ENCODE measurements around the gene ZNF750.

The ZNF750 gene

GRCh38 chr17:82832881-82833475, 6.8 kb downstream of the ZNF750 start:
- no peak for DNase-seq

DNA sequence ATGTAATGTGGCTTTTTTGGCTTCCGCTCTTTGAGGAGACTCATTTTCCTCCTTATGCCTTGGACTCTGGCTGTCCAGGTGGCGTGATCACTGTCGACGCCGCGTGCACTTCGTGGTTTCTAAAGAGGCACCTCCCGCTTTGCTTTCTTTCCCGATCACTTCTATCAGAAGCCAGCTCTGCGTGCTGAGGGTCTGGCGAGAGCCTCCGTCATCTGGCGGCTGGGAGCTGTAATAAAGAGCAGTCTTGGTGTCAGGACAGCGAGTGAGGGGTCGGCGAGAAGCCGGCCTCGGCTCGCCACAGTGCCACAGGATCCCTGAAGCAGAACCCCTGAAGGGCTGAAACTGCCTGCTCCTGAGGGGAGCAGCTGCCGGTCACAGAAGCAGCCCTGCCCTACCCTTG, 7.4 kb downstream of the ZNF750 start:
- no peak for DNase-seq

GRCh38 chr17:82831818-82832200, 8.0 kb downstream of the ZNF750 start:
- no peak for DNase-seq

- no peak for DNase-seq
Measured at GRCh38 chr17:82831041-82831817, 8.6 kb downstream of the ZNF750 start.

- no peak for DNase-seq
Measured at GRCh38 chr17:82830249-82830661, 9.6 kb downstream of the ZNF750 start.

DNA sequence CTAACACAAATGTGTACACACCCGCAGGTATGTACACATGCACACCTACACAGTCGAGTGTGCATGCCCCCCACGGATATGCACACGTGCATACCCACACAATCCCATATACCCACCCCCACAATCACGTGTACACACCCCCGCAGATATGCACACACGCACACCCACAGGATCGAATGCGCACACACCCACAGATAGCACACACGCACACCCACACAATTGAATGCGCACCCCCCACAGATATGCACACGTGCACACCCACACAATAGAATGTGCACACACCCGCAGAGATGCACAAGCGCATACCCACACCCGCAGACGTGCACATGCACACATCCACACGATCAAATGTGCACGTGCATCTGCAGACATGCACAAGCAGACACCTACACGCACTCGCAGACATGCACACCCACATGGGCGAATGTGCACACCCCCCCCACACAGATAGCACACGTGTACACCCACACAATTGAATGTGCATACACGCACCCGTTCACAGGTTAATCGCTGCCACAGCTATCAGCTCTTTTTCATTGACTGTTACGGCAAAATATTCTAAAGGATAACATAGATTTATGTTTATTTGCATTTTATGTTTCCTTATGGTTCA, 10.8 kb downstream of the ZNF750 start:
- no peak for DNase-seq

GRCh38 chr17:82826956-82827355, 12.9 kb downstream of the ZNF750 start:
- DNase-seq = no peak

DNA sequence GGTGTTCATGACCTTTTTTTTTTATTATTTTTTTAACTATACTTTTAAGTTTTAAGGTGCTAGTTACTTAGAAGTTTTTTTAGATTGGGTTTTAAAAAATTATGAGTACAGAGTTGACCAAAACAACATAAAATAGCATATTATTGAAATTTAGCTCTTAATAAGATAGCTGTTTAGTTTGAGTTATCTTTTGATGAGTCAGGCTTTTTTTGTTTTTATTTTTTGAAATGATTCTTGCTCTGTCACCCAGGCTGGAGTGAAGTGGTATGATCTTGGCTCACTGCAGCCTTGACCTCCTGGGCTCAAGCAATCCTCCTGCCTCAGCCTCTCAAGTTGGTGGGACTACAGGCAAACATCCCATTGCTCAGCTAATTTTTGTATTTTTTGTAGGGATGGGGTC, 13.6 kb downstream of the ZNF750 start:
- no peak for DNase-seq

- DNase-seq = no peak
Measured at GRCh38 chr17:82825540-82826124, 14.2 kb downstream of the ZNF750 start.

- DNase-seq = no peak
Measured at GRCh38 chr17:82823004-82823403, 16.8 kb downstream of the ZNF750 start.

GRCh38 chr17:82822281-82822680, 17.5 kb downstream of the ZNF750 start:
- no peak for DNase-seq

DNA sequence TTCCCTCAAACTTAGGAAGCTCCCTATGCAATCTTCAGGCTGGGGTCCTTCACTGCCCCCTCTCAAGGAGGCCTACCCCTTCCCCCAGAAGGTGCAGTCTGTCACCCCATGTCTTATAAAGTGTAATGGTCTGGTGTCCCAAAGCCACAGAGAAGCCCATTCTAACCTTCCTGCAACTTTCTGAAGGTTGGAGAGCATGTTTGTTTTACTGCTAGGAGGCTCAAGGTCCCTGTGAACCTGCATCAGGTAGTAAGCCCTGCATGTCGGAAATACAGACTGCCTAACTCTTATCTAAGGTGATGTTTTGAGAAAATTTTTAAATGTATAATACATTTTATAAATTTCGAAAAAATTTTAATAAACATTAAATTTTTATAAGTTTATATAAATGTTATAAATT, 18.3 kb downstream of the ZNF750 start:
- no peak for DNase-seq

- DNase-seq = no peak
Measured at GRCh38 chr17:82820278-82821251, 19.3 kb downstream of the ZNF750 start.

GRCh38 chr17:82817947-82818346, 21.9 kb downstream of the ZNF750 start:
- no peak for DNase-seq

DNA sequence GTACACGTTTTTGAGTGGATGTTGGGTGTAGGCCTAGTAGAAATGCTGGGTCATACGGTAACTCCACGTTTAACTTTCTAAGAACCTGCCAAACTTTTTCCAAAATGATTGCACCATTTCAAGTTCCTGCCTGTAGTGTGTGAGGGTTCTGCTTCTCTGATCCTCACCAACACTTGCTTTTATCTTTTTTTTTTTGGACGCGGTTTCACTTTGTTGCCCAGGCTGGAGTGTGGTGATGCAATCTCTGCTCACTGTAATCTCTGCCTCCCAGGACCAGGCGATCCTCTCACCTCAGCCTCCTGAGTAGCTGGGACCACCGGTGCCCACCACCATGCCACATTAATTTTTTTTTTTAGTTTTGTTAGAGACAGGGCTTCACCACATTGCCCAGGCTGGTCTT, 23.5 kb downstream of the ZNF750 start:
- DNase-seq = no peak

- no peak for DNase-seq
Measured at GRCh38 chr17:82815790-82816305, 24.0 kb downstream of the ZNF750 start.

GRCh38 chr17:82815354-82815753, 24.5 kb downstream of the ZNF750 start:
- no peak for DNase-seq

GRCh38 chr17:82814834-82815233, 25.0 kb downstream of the ZNF750 start:
- DNase-seq = no peak

DNA sequence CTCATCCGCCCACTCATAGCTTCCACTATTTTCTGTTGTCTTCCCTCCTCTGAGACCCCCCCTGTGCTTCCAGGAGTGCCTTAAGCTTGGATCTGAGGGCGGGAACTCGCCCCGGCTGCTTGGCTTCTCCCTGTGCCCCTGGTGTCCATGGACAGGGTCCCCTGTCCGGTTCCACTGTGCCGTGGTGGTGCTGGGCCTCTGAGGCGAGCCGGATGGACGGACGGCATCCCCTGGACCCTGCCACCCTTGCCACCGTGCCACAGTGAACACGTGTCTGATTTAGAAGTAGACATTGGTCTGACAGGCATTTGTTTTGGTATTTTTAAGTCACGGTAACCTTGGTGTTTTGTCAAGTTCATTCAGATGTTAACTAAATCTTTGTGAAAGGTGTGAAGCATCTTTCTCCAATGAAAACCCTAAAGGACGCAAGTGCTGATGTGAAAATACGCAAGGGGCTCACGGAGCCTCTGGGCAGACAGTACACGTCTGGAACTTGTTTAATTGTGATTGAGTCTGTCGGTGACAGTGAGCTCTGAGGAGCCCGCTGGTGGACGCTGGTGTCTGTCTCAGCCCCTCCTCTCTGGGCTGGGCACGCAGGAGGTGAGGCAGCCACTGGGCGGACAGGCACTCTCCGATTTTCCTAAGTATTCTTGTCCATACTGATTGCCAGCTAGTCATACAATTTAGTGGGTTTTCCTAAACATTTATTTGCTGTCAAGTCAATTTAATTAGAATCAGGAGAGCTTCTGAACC, 26.3 kb downstream of the ZNF750 start:
- no peak for DNase-seq

DNA sequence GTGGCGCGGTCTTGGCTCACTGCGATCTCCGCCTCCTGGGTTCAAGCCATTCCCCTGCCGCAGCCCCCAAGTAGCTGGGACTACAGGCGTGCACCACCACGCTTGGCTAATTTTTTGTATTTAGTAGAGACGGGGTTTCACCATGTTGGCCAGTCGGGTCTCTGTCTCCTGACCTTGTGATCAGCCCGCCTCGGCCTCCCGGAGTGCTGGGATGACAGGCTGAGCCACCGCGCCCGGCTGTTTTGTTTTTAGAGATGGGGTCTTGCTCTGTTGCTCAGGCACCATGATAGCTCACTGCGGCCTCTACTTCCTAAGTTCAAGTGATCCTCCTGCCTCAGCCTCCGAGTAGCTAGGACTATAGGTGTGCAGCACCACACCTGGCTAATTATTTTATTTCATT, 27.2 kb downstream of the ZNF750 start:
- no peak for DNase-seq

DNA sequence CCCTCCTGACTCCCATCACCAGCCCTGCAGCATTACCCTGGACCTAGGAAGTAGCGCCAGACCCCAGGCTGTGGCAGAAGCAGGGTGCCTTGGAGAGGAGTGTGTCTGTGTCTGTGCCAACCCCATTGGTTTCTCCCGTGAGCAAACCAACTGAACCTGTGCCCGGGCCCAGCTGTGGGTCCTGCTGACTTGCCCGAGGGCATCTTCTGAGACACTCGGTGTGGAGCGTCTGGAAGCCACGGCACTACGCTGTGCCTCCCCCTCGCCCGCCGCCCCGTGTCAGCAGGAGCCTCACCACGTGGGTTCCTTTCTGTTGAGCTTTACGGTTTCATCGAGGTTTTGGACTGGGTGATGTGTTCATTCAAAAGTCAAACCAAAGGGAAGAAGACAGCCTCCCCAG, 27.8 kb downstream of the ZNF750 start:
- no peak for DNase-seq
